DOHH2 (cell line): ENCODE results near the gene CHMP1B.

ENCODE experiments used
- EZH2phosphoT487 ChIP-seq: fragments of 200-600 bp; sonication (generic); IDR thresholded peaks from 2 replicates; pipeline ENCODE4 v1.6.1; 2017; ENCODE audit warnings: borderline replicate concordance, mild to moderate bottlenecking, antibody characterized with exemption, low read length, moderate library complexity, mixed read lengths
- TF ChIP-seq, protein P1 (sequence below): fragments of 200-600 bp; sonication (generic); IDR thresholded peaks from one replicate; pipeline ENCODE4 v1.5.1; 2014; ENCODE audit warnings: antibody characterized with exemption, mild to moderate bottlenecking, low read depth, low read length; ENCODE audit not compliant: poor library complexity, severe bottlenecking

DNA sequence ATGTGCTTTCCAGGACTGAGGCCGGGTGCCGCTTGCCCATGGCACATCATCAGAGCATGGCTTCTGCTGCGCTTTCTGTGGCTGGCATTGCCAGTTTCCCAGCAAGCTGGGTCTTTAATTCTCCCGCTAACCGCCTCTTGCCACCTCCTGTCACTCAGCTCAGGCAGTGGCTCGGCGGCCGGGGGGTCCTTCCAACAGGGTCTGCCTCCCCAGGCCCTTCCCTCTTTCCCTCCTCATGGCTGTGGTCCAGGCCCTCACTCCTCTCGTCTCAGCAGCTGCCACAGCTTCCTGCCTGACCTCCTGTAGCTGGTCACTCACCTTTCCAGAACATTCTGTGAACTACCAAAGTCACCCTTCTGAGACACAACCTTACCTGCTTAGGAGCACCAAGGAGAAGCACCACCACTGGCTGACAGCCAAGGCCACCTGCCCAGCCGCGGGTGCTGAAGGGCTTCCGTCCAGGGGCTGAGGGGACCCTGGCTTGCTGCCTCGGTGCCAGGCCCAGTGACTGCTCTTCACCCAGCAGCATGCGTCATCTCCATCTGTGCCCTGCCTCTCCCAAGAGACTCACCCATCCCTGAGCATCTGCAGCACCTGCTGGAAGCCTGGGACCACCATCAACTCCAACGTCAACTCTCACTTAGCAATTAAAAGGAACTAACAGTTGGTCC is 22.6 kb downstream of the CHMP1B start:
- TF ChIP-seq, protein P1, sequence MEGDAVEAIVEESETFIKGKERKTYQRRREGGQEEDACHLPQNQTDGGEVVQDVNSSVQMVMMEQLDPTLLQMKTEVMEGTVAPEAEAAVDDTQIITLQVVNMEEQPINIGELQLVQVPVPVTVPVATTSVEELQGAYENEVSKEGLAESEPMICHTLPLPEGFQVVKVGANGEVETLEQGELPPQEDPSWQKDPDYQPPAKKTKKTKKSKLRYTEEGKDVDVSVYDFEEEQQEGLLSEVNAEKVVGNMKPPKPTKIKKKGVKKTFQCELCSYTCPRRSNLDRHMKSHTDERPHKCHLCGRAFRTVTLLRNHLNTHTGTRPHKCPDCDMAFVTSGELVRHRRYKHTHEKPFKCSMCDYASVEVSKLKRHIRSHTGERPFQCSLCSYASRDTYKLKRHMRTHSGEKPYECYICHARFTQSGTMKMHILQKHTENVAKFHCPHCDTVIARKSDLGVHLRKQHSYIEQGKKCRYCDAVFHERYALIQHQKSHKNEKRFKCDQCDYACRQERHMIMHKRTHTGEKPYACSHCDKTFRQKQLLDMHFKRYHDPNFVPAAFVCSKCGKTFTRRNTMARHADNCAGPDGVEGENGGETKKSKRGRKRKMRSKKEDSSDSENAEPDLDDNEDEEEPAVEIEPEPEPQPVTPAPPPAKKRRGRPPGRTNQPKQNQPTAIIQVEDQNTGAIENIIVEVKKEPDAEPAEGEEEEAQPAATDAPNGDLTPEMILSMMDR: no peak
- no peak for TF ChIP-seq EZH2phosphoT487
